HG02588 (cell line): ENCODE data around the gene CS.
A peak's percentile ranks its signal among the peaks of the same experiment; 100 is the strongest.
"Not testable (repeated sequence)": the region's sequence is repeated elsewhere in the genome, so short reads cannot be mapped to it uniquely, and the experiment has no call there.

Source experiments
- ATAC-seq: cut with Tn5 transposase; IDR thresholded peaks from one replicate; pipeline ENCODE4 v1.9.1; 2021; ENCODE audit warnings: mild to moderate bottlenecking, moderate library complexity; ENCODE audit not compliant: unreplicated experiment

The CS gene

DNA sequence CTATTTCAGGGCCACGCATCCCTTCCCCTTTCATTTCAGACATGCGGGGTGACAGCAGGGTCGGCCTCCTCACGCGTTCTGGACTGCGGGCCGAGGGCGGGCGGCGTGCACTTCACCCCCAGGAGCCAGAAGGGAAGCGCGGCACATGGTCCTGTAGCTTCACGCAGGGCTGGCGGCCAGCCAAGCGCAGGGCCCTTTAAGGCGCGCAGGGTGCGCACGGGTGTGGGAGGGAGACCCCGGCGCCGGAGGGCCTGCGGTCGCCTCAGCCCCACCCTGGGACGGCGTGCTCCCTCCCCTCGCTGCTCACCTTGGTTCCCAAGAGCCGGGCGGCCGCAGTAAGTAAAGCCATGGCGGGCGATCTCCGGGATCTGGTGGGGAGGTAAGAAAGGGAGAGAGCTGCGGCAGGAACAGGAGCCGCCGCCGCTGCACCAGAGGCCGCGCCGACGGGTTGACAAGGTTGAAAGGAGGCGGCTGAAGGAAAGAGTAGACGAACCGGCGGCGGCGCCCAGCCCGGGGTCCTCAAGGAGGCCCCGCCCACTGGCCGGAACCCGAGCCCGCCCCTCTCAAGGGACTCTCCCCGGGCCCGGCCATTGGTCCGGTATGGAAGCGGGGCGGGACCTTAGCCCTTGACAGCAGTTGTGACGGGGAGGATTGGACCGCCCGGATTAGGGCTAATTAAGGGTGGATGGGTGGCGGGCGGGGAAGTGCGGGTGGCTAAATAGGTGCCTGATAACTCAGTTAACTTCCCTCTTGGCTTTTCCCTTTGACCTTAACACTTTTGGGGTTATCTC is at the start of gene CS:
Gene CS, minus strand, starts transcription at position 478 of the 791 bp plus-strand sequence. Its CDS starts 129 bp downstream, at position 349.
- peak; percentile 91 for ATAC-seq

DNA sequence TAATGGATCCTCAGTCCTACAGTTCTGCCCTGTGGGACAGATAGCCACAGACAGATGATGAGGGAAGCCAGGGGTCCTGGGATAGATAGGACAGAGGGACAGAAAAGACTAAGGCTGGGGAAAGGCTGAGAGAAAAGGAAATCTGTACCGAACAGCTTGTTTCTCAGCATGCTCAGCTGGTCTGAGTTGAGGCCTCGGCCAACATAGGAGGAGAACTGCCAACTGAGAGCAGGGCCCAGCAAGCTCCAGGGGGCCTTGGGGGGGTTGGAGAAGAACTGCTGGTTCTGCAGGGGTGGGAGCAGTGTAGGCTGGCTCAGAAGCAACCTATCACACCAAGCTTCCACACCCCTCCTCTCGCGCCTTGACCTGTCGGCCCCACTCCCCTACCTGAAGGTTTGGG is 48.6 kb upstream of the CS start:
- ATAC-seq: no peak

DNA sequence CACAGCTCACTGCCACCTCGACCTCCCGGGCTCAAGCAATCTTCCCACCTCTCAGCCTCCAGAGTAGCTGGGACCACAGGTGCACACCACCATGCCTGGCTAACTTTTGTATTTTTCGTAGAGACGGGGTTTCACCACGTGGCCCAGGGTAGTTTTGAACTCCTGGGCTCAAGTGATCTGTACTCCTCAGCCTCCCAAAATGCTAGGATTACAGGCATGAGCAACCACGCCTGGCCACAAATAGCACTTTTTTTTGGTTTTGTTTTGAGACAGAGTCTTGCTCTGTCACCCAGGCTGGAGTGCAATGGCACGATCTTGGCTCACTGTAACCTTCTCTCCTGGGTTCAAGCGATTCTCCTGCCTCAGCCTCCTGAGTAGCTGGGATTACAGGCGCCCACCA is 47.1 kb upstream of the CS start:
- ATAC-seq: not testable (repeated sequence)

DNA sequence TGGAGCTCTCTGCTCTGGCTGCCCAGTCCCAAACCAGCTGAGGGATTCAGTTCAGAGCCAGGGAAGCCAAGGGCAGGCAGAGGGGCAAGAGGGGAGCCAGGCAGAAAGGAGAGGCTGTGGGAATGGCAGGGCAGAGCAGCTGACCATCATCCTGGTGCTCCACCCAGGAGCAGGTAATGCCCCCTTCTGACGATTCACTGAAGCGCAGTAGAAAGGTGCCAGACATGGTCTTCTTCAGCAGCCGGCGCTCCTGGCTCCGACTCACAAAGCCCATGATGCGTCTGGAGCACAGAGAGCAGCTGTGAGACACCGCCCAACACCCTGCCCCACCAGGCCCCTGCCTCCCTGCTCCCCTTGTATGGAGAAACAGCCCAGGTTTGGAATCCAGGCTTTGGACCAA is 46.5 kb upstream of the CS start:
- ATAC-seq: no peak

DNA sequence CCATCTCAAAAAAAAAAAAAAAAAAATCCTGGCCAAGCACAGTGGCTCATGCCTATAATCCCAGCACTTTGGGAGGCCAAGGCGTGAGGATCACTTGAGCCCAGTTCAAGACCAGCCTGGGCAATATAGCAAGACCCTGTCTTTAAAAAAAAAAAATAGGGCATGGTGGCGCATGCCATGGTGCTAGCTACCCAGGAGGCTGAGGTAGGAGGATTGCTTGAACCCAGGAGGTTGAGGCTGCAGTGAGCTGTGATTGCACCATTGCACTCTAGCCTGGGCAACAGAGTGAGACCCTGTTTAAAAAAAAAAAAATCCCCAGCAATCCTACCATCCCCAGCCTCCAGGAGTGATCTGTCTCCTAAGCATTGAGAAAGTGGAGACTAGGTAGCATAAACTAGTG is 42.2 kb upstream of the CS start:
- ATAC-seq: not testable (repeated sequence)

DNA sequence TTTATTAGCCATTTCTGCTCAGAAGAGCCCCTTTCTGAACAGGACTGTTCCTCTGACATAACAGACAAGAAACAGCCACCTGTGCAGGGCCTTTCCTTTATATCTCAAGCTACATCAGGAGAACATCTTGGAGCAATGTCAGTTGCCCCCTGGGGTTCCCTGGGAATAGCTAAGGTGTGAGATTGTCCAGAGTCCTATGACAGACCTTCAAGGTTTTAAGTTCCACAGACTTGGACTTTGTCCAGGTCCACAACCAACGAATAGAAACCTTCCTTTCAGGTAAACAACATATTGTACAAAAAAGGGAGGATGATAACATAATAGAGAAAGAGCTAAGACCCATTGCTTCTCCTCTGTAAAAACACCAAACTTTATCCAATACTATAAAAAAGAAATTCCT is 41.5 kb upstream of the CS start:
- no peak for ATAC-seq

DNA sequence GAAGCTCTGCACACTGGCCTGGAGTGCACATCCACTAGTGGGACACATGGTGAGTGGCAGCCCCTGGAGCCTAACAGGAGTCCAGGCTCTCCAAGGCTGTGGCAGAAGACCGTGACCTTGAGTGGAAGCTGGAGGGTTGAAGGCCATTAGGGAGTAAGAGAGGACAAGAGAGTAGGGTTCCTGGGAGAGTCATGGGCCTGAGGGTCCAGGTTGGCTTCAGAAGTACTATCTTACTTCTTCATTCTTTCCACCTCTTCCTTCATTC is 39.0 kb upstream of the CS start:
- ATAC-seq: no peak

DNA sequence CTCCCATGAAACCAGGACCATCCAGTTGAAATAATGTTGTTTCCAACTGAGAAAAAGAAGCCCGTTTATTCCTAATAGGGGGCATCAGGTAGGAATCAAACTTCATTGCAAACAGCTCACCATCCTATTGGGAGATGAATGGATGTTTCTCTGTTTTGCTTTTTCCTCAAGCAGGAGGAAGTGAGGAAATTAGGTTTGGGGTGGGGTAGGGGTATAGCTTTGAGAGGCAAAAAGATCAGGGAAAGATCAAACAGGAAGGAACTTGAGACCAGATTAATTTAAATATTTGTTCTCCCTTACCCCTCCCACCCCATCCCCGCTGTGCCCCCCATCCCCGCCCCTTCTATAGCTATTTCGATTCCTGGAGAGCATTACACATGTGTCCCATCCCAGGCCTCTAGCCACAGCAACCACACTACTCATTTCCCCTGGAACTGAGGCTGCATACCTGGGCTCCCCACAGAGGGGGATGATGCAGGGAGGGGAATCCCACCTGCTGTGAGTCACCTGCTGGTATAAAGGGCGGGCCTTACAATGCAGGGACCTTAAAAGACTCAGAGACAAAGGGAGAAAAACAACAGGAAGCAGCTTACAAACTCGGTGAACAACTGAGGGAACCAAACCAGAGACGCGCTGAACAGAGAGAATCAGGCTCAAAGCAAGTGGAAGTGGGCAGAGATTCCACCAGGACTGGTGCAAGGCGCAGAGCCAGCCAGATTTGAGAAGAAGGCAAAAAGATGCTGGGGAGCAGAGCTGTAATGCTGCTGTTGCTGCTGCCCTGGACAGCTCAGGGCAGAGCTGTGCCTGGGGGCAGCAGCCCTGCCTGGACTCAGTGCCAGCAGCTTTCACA is 38.4 kb upstream of the CS start, which contains the start of gene IL23A:
Gene IL23A, plus strand, starts transcription at position 577 of the 850 bp plus-strand sequence. Its CDS starts 161 bp downstream, at position 738.
- ATAC-seq: no peak

DNA sequence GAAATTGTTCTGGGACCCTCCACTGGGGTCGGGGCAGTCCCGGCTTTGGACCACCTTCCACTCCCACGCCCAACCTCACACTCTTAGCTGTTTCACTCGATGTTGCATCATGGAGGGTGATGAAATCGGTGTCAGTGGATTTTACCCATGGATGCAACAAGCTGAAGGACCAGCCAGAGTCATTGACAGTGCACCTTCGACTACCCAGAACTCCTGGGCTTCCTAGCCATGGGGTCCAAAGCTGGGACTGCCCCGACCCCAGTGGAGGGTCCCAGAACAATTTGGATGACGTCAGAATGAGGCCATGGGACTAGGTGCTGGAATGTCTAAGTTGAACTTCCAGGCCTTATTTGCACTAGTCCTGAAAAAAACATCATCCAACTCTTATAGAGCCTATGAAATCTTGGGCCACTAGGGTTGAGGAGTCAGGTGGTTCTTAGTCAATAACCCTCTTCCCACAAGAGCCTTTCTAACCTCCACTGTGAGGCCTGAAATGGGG is 37.7 kb upstream of the CS start:
- no peak for ATAC-seq

DNA sequence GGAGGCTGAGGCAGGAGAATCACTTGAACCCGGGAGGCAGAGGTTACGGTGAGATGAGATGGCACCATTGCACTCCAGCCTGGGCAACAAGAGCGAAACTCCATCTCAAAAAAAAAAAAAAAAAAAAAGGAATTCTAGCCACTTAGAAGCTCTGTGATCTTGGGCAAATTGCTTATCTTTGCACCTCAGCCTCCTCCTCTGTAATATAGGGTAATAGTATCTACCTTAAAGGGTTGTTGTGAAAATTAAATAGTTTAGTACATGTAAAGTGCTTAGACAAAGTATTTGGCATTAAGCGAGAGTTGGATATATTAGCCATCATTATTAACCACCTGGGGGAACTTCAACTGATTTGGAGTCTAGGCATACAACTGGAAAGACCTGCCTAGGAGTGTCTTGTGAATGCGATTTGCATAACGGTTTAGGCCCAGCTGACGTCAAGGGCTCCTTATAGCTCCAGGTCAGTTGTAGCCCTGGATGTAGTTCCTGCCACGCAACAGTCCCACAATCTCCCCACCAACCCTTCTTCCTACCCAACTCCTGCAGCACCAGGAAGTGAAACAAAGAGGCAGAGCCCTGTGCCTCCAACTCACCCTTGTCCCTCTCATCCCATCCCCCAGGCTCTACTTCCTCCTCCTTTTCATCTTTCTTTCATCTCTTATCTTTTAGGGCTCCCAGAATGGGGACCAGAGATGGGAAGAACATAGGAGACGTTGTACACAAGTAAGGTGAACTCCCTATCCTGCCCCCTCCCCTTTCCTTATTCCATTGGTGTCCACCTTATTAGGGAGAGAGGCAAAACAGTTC is 36.4 kb upstream of the CS start:
- ATAC-seq: no peak

DNA sequence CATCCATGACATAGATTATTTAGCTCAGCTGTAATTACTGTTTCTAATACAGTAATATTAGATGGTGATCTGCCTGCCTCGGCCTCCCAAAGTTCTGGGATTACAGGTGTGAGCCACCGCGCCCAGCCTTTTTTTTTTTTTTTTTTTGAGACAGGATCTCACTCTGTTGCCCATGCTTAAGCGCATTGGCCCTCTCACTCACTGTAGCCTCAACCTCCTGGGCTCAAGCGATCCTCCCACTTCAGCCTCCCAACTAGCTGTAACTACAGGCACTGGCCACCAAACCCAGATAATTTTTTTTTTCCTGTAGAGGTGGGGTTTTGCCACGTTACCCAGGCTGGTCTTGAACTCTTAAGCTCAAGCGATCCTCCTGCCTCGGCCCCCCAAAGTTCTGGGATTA is 35.4 kb upstream of the CS start:
- not testable (repeated sequence) for ATAC-seq

DNA sequence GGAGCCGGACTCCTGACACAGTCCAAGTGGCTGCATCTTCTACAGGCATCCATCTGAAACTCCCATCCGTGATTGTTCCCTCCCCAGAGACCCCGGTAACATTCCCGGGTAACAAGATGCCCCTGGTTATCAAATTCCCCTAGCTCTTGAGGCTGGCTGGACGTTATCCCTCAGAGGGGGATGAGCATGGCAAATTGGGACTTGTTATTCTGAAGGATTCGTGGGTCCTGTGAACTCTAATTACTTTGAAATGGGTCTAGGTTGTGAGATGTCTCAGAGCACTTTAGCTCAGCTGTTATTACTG is 34.3 kb upstream of the CS start:
- no peak for ATAC-seq

DNA sequence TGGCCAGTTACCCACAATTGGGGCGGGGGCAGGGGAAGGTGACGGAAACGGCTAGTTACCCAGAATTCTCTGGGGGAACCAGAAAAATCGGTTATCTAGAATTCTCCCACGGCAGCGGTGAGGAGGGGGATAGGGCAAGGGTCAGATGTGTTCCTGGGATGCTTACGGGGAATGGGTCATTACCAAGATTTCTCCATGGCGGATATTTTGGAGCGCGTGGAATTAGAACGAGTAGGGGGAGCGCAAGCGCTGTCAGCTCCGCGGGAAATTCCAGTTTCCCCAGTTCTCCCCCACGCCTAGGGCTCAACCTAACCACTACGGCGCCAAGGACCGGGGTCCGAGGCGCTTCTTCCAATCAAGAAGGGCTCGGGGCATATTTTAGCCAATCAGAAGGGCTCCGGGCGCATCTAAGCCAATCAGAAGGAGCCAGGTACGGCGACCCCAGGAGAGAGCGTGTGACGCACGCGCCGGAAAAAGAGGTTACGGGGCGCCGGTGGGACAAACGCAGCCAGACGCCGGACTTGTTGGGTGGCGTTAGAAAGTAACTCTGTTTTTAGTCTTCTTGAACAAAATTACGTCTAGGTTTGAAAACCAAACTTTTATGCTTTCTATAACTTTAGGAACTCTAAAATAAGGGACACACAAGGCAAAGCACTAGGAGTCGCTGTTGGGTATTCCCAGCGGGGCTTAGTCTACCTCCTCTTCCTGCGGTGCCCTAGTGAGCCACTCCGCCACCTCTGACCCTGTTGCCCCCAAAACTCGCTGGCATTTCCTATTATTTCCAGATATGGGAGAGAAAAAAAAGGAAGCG is 33.8 kb upstream of the CS start, which contains the start of gene PAN2:
Gene PAN2, minus strand, starts transcription at position 322 of the 811 bp plus-strand sequence. CDS start 906 bp downstream, outside the sequence.
- ATAC-seq: peak; percentile 96

DNA sequence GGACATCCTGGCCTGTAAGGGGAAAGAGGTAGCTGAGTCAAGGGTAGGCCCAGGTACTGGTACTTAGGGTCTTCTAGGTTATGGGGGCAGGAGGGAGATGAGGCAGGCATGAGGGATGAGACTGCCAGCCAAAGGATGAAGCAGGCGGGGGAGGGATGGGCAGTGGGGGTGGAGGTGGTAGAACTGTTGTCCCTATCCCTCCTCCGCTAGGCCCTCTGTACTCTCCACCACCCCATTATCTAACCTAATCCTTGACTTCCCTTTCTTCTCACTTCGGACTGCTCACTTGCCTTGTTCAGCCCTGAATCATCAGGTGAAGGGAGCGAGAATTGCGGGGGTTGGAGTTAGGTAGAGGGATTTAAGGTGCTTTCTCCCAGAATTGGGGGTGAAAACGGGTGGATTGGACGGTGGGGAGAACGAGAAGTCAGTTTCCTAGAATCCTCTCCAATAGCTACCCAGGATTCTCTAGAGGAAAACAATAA is 33.1 kb upstream of the CS start:
- no peak for ATAC-seq

DNA sequence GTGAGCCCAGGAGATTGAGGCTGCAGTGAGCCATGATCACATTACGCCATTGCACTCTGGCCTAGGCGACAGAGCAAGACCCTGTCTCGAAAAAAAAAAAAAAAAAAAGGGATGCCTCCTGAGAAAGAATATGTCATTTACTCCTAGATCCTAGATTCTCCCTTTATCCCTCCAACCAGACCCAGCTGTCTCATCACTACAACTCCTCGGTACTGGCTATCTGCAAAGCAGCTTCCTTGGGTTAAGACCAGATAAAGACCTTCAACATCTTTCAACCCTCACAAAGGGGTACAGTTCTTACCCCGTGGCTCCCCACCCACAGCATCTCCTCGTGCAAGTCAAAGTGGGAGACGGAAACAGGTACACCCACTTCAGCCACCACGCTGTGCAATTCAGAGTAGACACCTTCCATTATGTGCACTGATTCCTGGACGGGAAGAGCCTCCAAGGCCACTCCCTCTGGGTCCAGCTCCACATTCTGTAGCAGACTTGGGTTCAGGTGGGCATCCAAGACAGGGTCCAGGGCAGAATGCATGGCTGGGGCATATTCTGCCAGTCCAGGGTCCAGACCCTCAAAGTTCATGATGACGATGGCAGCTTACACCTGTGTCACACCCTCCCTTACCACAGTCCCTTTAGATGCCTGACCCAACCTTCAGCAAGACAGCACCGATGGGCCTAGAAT is 32.5 kb upstream of the CS start:
- ATAC-seq: no peak

DNA sequence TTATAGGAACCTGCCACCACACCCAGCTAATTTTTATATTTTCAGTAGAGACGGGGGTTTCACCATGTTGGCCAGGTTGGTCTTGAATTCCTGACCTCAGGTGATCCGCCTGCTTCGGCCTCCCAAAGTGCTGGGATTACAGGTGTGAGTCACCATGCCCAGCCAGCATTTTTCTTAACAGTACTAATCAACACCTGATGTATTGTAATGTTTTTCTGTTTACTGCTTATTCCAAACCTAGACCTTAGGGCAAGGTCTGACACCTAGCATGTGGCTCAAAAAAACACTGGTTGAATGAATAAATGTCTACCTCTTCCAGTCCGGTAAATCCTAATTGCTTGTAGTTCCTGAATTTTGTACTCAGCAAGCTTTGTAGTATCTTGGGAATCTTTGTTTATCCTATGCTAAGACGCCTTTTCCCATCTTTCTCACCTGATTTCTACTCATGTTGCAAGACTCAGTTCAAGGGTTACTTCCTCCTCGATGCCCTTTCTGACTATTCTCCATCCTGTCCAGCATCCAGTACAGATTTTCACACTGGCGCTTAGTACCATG is 30.9 kb upstream of the CS start:
- ATAC-seq: no peak

DNA sequence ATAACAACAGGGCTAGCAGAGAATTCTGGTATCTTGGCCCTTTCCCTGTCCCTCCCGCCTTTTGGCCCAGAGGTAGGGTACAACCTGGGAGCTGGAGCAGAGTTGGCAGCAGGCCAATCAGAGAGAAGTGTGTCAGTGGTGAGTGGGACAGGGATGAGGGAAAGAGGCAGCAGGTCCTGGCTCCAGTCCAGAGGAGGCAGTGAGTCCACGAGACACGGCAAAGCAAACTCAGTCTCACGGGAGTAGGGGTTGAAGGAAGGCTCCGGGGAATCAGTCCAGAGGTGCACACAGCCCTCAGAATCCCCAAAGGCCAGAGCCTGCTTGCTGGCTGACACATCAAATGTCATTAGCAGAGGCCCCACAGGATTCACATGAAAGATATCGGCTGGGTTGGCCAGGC is 26.4 kb upstream of the CS start:
- ATAC-seq: no peak

DNA sequence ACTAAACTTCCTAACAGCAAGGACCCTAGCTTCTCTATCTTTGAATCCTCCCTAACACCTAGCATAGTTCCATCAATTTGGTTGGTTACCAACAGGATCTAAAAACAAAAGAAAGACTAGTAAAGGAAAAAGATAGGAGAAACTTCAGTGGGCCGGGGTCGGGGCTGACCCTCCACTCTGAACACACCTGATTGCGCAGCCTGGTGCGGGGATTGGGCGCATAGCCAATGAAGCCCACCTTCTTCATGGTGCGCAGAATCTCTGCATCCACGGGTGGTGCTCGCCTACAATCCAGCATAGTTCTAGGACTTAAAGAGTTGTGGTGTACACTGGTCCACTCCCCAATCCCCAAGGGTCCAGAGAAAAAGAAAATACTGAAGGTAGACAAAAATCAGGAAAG is 26.0 kb upstream of the CS start:
- no peak for ATAC-seq

DNA sequence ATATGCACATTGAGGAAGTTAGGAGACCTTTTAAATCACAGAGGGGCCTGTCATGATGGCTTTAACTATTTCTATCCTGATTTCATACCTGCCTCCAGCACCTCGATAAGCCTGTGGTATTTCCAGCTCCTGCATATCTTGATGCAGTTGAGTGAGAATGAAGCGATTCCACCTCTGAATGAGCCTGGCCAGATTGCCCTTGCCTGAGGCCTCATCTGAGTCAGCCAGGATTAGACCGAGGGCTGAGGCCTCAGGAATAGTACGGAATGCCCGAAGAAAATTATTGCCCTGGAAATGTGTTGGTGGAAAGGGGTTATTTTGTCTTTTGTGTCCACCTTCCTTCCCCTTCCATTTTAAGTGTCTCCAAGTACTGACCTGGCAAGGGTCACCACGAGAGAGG is 24.1 kb upstream of the CS start:
- no peak for ATAC-seq
